RKO (cell line): ENCODE data around the gene SH3PXD2A.
"Not testable (repeated sequence)": the region's sequence is repeated elsewhere in the genome, so short reads cannot be mapped to it uniquely, and the experiment has no call there.

Source experiments
- DNase-seq: peaks from one replicate; pipeline ENCODE4 v3.0.0-alpha.2; 2016; ENCODE audit warnings: low spot score

The SH3PXD2A gene

DNA sequence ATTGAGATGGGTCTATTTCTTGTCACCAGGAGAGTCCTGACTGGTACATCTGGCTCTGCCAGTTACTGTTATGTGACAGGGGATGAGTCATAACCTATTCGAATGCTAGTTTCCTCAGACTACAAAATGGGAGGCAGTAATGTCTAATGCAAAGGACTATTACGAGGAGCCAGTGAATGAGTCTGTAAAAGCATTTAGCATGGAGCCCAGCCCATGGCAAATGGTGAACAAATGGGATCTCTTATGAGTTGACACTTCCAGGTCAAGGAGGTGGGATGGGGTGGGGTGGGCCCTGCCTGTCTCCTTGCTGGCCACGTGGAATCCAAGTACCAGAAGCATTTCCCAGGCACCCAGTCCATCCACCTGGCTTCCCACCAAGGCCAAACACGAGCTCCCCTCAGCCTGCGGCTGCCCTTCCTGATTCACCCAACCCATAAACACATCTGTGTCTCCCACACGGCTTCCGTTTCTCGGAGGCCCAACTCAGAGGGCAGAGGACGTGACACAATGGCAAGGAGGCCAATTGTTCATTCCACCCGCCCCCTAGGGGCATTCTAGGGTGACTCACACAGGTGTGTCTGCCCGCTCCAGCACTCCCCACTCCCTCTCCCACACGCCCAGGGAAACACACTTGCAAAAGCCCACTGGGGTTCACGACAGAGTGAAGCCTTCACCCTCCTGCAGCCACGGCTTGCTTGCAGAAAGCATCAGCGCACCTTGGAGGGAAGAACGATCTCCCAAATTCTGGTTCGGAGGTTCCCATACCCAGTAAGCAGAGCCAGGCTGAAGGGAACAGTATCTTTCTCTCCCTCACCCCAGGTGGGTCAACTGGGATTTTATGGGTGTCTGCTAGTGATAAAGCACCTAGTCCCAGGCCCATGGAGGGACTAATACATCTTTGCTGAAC, 109.8 kb downstream of the SH3PXD2A start:
- peak; percentile 42 for DNase-seq

DNA sequence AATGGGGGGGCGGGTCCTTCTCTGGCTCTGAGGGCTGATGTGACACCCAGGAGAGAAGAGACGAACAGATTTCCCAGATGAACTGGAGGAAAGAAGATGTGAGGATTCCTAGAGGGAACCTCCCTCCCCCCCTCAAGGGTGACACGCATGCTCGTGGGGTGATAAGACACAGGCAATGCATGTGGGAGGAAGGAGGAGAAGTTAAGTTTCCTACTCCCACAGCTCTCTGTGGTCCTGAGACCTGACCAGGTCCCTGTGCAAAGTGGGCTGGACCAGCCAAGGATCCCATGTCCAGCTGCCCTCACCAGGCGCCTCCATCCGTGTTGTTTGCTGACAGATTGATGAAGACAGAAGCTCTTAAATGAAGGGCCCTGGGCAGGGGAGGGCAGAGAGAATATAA, 112.6 kb downstream of the SH3PXD2A start:
- DNase-seq: no peak

DNA sequence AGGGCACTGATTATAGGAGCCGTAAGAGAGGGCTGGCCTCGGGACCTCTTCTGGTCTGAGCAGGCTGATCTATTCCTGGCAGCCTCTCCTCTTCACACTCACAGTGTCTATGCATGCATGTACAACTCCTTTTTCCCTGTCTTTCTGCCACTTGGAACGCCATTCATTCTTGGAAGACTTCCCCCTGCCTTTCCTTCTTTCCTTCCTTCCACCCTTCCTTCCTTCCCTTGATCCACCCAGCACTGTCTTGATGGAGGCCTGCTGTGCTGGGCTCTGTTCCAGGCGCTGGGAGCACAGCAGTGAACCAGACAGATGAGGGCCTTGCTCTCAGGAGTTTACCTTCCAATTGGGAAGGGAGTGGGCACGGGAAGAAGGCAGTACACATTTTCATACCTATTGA, 114.8 kb downstream of the SH3PXD2A start:
- DNase-seq: no peak

DNA sequence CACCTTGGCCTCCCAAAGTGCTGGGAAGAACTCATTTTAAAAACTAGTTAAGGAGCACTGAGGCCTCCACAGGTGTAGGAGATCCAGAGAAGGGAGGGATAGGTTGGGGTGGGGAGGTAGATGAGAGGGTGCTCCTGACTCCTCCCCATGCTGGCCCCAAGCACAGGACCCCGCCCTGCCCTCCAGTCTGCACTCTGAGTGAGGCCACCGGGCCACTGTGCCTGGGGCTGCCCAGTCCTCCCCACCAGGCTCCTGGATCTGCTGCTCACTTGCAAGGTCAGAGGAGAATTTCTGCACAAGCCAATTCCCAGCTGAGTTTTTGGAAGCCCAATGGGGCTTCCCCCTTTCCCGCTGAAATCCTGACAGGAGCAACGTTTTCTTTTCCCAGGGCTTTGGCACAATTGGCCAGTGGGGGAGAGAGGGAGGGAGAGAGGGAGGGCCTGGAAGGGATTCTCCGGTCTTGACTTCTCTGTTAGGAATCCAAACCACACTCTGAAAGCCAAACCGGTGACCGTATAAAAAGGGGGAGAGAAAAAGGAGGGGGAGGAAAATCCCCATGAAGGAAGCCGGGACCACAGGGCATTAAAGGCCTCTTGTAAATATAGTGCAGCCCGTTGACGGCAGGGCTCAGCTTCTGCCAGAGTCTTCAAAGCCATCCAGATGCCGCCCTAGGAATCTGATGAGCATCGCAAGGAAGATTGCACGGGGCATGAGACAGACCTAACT, 116.2 kb downstream of the SH3PXD2A start:
- peak; percentile 63 for DNase-seq

DNA sequence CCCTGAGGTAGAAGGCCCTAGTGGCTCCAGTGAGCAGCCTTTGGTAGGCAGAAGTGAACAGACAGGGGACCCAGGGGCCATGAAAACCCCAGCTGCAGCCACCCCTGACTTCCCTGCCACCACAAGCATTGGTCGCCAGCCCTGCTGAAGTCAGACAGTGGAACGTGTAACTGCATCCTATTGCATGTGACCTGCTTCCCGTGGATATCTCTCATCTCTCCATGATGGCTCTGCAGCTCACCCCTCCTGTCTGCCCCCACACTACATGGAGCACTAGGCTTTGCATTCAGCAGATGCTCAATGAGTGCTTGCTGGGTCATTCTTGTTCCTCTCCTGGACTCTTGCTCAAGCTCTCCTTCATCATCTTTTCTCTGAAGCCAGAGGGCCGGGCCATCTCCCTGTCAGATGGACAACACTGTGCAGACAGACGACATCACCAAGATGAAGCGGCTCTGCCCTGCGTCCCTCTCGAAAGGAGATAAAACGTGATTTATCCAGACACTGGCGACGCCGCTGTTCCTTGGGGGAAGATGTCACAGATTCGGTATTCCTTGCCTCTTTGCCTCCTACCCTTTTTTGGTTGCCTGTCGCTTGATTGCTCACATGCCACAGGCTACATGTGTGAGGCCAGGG, 117.5 kb downstream of the SH3PXD2A start:
- no peak for DNase-seq

DNA sequence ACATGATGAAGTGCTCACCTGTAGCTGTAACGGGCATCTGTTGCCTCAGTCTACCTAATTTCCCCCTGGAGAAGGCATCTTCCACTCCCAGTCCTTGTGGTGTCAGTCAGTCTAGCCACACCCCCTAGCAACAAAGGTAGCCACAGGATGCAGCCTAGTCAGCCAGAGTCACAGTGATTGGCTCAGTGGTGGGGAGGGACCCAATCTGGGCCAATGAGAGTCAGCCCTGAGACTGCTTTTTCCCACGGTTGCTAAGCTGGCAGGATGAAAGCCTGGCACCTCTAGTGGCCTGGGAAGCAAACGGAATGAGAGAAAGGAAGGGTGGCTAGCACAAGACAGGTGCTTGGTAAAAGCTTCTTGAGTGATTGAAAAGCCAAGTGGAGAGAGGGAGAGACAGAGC, 118.6 kb downstream of the SH3PXD2A start:
- DNase-seq: peak; percentile 68

DNA sequence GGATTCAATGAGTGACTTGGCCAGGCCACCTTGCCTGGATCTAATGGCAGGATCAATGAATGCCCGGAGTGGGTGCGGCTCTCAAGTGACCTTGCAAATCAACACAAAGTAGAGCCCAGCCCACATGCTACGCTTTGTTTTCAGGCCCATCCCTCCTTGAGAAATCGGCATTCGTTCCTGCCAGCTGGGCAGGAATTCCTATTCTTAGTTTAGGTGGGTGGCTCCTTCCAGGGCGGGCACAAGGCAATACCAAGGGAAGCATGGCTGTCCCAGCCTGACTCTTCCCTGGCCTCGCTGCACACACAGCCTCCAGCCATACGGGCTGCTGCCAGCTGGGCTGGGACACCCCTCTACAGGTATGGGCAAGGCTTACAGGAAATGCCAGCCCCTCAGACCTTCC, 119.3 kb downstream of the SH3PXD2A start:
- DNase-seq: no peak

DNA sequence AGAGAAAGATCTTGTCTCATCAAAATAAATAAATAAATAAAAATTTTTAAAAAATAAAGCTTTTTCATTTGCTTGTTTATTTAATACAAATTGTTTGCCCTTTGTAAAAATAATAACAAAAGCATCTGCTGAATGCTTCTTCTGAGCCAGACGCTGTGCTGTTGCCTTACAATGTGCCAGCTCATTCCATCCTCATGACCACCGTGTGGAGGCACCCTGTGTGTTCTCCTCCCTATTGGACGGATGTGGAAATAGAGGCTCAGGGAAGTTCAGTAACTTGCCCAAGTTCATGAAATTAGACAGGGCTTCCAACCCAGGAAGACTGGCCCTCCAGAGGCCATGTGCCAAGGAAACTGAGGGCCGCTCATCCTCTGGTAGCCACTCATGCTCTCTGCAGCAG, 120.6 kb downstream of the SH3PXD2A start:
- DNase-seq: no peak

DNA sequence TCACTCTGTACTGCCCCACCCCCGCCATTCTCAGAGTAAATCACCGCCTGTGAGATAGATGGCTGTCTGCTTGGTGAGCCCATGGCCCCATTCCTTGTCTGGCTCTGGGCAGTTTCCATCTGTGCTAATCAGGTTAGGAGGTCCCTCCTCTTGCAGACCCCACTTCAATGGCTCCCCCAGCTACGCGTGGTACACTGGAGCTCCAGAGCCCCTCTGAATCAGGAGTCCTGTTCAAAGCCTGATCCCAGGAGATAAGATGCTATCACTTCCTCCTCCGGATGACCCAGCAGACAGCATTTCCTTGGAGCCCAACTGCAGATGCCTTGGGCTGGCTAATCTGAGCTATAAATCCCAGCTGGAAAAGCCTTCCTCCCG, 122.3 kb downstream of the SH3PXD2A start:
- DNase-seq: no peak

DNA sequence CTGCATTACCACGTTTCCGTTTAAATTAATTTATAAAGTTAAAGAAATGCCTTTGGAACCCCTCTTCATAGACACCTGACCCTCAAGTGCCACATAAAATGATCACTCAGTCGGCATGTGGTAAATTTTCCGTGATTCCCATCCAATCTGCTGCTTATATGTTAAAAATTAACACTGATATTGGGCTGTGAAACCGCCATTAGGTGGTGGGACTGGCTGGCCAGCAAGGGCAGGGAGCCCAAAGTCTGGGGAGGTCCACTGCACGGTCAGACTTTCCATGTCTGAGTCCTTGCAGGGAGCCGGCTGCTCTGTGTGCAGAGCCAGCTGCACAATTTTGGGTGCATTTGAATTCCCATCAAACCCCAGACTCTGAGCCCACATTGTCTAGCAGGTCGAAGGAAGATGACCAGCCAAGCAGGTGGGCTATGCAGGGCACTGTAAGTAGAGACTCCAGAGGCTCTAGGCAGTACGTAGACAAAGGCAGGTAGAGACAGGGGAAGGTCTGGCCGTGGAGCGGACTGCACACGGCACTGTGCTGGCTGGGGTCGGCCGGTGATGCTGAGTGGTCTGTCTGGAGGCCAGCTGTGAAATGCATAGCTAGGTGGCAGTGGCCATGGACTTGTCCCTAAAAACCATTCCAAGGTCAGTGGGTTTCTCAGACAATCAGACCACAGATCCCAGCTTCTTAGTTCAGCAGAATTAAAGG, 122.9 kb downstream of the SH3PXD2A start:
- DNase-seq: no peak

DNA sequence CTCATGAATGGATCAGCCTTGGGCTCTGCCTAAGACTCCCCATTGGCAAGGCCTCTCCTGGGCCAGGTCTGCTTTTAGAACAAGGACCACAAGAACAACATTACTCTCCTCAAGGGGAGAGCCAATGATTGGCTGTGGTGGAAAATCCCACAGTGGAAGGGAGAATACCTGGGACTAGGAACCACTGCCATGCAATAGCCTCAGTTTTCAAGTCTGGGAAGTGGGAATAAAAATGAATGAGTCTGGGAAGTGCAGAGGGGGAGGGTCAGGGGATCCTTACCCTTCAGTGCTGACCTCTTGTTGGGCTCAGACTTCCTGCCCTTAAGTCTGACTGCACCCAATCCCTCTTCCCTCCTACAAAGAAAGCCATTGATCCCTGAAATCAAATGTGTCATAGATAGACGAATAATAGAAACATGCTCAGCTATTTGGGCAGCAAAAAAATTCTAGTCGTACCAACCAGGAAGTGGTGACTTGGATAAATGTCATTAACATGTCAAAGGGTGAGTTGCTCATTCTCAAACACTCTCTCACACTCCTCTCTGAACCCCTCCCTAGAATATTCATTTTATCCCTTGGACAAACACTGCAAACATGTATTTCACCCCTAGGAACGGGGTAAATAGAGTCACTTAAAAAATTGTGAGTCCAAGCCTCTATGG, 123.6 kb downstream of the SH3PXD2A start:
- no peak for DNase-seq

DNA sequence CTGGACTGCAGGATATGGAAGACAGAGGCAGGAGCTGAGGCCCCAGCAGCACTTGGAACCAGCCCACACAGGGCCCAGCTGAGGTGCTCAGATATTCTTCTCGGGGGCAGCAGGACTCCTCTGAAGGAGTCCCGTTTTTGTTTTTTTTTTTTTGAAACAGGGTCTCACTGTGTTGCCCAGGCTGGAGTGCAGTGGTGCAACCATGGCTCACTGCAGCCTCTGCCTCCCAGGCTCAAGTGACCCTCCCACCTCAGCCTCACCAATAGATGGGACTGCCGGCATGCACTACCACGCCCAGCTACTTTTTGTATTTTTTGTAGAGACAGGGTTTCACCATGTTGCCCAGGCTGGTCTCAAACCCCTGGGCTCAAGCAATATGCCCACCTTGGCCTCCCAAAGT, 124.3 kb downstream of the SH3PXD2A start:
- DNase-seq: not testable (repeated sequence)

DNA sequence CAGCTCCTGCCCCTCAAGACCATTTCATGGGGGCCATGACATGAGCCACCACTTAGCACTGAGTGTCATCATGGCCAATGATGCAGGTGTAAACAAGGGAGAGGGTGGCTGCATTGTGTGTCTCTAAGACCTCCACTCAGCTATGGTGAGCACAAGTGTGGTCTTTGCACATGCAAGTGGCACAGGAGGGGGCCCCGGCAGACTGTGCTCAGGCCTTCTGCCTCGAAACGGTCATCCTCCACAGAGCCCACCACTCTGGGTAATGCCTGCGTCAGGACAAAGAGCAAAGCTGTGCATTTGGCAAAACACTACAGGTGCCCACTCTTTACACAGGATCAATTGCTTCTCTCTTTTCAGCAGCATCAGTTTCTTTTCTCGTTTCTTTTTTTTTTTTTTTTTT, 125.5 kb downstream of the SH3PXD2A start:
- no peak for DNase-seq

DNA sequence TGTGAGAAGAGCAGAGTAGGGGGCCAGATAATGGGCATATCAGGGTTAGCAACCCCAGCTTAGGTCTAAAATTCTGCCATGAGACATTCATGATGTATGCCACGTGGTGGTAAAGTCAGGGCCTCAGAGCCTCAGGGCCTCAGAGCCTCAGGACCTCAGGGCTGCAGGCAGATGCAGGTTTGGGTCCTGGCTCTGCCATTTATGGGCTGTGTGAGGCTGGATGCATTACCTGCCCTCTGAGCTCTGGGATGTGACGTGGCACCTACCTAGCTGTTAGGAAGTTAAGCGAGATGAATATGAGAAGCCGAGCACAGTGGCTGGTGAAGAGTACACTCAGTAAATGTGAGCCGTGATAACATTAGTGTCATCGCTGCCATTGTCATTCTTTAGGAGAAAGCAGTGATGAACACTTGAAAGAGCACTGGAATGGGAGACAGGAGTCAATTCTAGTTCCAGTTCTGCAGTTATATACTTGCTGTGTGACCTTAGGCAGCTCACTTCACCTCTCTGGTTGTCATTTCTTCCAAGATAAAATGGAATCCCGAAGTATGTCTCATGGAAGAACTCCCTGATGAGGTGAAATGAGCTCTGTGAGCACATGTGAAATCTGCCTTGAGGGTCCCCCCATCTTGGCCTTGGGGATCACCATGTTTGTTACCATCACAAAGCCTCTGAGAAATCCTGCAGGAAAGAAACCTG, 127.2 kb downstream of the SH3PXD2A start:
- no peak for DNase-seq

DNA sequence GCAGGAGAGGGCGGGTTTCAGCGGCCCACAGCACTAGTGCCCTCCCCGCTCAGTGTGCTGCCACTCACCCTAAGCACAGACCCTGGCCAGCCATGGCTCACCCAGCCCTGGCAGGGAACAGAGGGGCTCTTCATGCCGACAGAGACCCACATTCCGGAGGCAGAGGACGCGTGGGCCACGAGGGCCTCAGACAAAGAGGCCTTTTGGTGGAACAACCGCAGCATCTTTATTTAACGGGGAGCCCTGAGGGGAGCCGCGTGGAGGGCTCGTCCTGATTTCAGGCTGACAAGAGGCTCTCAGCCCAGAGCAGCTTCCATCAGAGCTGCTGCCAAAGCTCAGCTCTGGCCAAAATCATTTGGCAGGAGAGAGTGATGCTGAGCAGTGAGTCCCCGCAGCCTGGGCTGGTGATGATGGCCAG, 127.8 kb downstream of the SH3PXD2A start:
- DNase-seq: no peak

DNA sequence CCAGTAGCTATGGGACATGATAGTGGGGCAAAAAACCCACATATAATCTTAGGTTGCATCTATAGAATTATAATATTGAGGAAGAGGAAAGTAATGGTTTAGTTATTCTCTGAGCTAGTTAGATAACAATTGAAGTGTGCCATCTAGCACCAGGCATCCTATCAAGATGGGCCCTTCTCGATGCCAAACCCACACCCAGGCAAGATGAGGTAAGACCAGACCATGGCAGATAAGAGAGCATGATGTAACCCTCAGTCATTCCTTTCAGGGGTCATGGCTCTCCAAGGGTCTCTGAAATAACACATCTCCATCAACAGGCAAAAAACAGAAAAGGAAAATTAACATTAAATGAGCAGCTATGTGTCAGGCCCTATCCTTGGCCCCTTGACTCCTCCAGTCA, 128.7 kb downstream of the SH3PXD2A start:
- DNase-seq: no peak

DNA sequence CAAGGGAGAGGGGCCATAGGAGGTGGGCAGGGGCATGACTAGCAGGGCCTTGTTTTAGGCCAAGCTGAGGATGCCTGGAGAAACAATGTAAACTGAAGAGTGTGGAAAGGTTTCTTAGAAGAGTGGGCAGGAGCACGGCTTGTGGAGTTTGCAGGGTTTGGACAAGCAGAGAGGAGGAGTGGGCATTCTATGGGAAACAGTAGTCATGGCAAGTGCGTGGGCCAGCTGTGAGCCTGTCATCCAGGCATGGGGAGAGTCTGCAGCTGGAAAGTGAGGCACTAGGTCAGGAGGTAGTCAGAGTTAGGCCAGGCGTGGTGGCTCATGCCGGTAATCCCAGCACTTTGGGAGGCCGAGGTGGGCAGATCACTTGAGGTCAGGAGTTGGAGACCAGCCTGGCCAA, 130.1 kb downstream of the SH3PXD2A start:
- no peak for DNase-seq

DNA sequence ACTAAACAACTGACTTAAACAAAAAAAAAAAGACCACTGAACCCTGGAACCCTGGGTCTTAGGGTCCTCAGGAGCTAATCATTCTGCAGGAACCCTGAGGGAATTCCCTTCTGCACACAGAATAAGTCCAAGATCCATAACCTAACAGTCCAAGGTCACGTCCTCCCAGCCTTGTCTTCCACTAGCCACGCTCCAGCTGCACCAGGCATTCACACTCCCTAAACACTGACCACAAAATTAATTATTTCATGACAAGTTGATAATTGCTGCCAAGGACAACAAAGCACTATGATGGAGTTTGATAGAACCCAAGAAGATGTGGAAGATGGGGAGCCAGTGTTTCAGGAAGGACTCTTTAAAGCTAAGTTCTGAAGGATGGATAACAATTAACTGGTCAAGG, 130.6 kb downstream of the SH3PXD2A start:
- no peak for DNase-seq

DNA sequence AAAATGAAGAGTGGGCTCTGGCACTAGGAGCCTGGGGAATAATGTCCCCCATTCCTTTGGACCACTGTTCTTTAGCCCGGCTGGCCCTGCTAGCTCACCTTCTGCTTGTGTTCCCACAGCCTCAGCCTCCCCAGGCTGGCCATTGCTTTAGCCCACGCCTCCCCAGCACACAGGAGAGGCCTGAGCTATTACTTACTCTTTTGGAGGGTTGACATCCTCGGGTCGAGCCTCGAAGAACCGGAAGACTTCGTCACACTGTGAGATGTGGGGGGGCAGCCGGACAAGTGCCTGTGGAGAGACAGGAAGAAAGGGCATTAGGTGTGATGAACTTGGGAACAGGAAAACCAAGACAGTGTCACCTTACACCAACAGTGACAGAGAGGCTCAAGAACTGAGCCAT, 131.3 kb downstream of the SH3PXD2A start:
- DNase-seq: no peak

DNA sequence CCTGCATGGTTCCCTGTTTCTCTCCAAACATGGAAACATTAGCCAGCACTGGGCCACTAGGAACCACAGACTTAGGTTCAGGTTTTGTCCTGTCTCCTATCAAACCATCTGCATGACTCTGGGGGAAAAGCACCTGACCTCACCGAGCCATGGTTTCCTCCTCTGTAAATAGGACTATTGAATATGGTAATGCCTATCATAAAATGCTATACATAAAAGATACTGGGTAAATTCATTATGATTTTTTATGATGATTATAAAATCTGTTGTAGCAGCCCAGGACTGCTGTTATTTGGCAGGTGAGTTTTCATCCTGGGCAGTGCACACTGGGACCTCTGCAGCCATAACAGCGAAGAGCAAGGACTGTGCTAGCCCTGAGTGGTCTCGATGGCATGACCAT, 131.8 kb downstream of the SH3PXD2A start:
- no peak for DNase-seq

DNA sequence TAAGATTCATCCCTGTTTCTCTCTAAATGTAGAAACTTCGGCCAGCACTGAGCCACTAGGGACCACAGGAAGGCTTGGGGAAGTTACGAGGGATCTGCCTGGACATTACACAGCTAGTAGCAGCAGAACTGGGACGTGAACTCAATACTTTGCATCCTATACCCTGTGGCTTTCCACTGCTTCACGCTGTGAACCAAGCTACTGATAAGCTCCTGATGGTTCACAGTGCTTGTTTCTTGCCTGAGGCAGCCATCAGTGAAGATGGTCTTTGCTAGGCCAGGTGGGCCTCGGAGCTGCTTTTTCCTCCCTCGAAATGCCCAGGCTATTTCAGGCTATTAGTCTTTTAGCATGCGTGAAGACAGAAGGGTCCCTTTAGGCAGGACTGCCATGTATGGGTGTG, 132.7 kb downstream of the SH3PXD2A start:
- DNase-seq: no peak
